IPS-18a (cell line): ENCODE results near the gene RERE.
"Not testable (repeated sequence)": the region's sequence is repeated elsewhere in the genome, so short reads cannot be mapped to it uniquely, and the experiment has no call there.

Experiments
- H3K27ac ChIP-seq: one replicate; pipeline ENCODE4 v1.5.1; 2013; ENCODE audit warnings: low read length
- H3K27me3 ChIP-seq: one replicate; pipeline ENCODE4 v1.6.1; 2013; ENCODE audit warnings: mild to moderate bottlenecking, low read length; ENCODE audit not compliant: control insufficient read depth, insufficient read depth
- H3K36me3 ChIP-seq: one replicate; pipeline ENCODE4 v1.6.1; 2013; ENCODE audit warnings: low read depth, low read length; ENCODE audit not compliant: control insufficient read depth
- H3K4me1 ChIP-seq: one replicate; pipeline ENCODE4 v1.6.1; 2013; ENCODE audit warnings: low read depth, low read length; ENCODE audit not compliant: control insufficient read depth
- H3K4me3 ChIP-seq: one replicate; pipeline ENCODE4 v1.5.1; 2013; ENCODE audit warnings: low read length
- H3K9ac ChIP-seq: one replicate; pipeline ENCODE4 v1.6.1; 2013; ENCODE audit warnings: mild to moderate bottlenecking, low read length, moderate library complexity
- H3K9me3 ChIP-seq: one replicate; pipeline ENCODE4 v1.6.1; 2013; ENCODE audit warnings: low read depth, low read length; ENCODE audit not compliant: control insufficient read depth

The RERE gene

GRCh38 chr1:8448505-8448904 is 368.9 kb downstream of the RERE start:
- not testable (repeated sequence) for H3K4me3 ChIP-seq, H3K27me3 ChIP-seq, H3K9me3 ChIP-seq, H3K27ac ChIP-seq, H3K9ac ChIP-seq, H3K36me3 ChIP-seq
- H3K4me1 ChIP-seq: peaks cover 23% of the 10 kb centered on the region

- no peaks in the 10 kb centered on the region for H3K36me3 ChIP-seq
- H3K27ac ChIP-seq: no peak overlapping the region
- H3K27me3 ChIP-seq: no peaks in the 10 kb centered on the region
- peaks cover 26% of the 10 kb centered on the region for H3K4me1 ChIP-seq
- no peaks in the 10 kb centered on the region for H3K9me3 ChIP-seq
- no peak overlapping the region for H3K9ac ChIP-seq
- H3K4me3 ChIP-seq: no peak overlapping the region
Measured at GRCh38 chr1:8447616-8448150, 369.8 kb downstream of the RERE start.

- not testable (repeated sequence) for H3K9me3 ChIP-seq, H3K4me3 ChIP-seq
Measured at GRCh38 chr1:8446119-8446518, 371.3 kb downstream of the RERE start.

DNA sequence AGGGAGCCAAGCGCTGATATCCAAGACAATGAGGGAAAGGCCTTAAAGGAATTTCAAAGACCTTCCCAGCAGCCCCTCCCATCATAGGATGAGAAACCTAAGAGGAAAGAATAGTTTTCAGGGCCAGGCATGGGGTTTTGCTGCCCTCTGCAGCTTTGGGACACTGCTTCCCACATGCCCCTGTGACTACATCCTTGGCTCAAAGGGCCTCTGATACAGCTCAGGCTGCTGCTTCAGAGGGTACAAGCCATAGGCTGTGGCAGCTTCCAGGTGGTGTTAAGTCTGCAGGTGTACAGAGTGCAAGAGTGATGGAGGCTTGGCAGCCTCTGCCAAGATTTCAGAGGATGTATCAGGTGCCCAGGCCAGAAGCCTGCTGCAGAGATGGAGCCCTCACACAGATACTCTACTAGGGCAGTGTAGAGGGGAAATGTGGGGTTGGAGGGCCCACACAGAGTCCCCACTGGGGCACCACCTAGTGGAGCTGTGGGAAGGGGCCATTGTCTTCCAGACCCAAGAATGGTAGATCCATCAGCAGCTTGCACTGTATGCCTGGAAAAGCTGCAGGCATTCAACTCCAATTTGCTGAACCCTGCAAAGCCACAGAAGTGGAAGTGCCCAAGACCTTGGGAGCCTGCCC is 373.8 kb downstream of the RERE start:
- Histone ChIP-seq H3K9me3 (no peaks in the 10 kb centered on the region), H3K4me3 (no peak overlapping the region), H3K27ac (peak overlapping the region; percentile 52), H3K36me3 (no peaks in the 10 kb centered on the region), H3K27me3 (no peaks in the 10 kb centered on the region), H3K9ac (no peak overlapping the region), H3K4me1 (peaks cover 27% of the 10 kb centered on the region)

More at GRCh38 chr1:8446119-8446518, 371.3 kb downstream of the RERE start:
- not testable (repeated sequence) for H3K27me3 ChIP-seq, H3K27ac ChIP-seq, H3K36me3 ChIP-seq, H3K9ac ChIP-seq
- peaks cover 27% of the 10 kb centered on the region for H3K4me1 ChIP-seq

DNA sequence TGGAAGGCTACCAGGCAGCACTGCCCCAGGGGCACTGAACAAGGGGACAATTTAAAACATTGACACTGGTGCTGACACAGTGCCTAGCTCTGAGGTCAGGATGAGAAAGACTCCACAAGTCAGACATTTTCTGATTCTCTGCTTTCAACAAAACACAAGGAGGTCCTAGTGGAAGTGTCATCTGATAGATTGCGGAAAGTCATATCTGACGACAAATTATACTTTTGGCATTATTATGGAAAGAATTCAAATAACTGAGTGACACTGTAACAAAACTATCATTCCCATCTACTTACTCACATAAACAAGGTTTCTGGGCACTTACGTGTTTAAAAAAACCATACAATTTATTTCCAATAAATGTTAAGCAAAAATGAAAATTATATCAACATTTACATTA is 376.0 kb downstream of the RERE start:
- Histone ChIP-seq H3K9ac (no peak overlapping the region), H3K27ac (no peak overlapping the region), H3K4me1 (peaks cover 47% of the 10 kb centered on the region), H3K9me3 (no peaks in the 10 kb centered on the region), H3K27me3 (no peaks in the 10 kb centered on the region), H3K36me3 (no peaks in the 10 kb centered on the region), H3K4me3 (no peak overlapping the region)

DNA sequence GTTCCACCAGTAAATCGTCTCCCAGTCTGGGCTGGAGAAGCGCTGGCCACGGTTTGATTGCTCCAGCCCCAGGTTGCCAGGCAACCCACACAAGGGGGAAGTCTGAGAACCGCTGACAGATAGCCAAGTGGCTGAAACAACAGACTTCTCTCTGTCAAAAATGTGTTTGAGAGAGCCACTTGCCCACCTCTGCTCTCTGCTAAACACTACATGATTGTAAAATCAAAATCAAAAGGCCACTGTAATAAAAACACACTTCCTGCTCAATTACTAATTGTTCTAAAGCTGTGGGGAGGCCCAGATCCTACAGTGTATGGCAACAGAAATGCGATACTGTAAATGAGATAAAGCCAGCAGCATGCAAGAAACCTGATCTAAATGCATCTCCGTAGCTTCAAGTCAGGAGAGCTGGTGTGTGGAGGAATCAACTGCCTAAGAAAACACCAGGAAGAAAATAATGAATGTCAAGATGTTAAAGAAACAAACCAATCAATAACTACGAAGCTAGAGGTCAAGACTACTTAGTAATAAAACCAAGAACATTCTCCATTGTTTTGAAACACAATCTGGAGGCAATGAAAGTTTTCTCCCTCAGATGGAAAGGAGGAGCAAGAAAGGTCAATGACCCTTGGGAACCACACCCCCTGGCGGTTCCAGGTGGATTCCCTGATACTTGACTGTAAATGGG is 378.3 kb downstream of the RERE start:
- Histone ChIP-seq H3K4me3 (no peak overlapping the region), H3K9ac (peak overlapping the region; percentile 55), H3K4me1 (peaks cover 39% of the 10 kb centered on the region), H3K27ac (peak overlapping the region; percentile 86), H3K36me3 (no peaks in the 10 kb centered on the region), H3K9me3 (no peaks in the 10 kb centered on the region), H3K27me3 (no peaks in the 10 kb centered on the region)

DNA sequence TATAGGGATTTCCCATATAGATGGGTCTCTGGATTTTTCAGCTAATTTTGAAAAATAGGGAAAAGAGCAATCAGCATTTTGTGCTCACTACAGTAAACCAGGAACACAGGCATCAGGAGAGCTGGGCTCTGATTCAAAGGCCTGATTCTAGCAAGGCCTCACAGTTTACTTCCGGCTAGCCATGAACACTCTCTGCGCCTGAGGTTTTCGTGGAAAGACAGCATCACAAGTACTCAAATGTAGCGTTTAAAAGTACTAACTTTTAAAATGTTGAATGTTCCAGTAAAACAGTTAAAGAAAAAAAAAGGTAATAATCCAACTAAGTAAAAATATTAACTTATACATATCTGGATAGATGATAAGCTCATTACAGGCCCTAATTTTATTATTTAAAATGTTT is 379.0 kb downstream of the RERE start:
- H3K36me3 ChIP-seq: no peaks in the 10 kb centered on the region
- no peaks in the 10 kb centered on the region for H3K27me3 ChIP-seq
- peaks cover 32% of the 10 kb centered on the region for H3K4me1 ChIP-seq
- H3K4me3 ChIP-seq: no peak overlapping the region
- H3K27ac ChIP-seq: peak overlapping the region; percentile 86
- peak overlapping the region; percentile 55 for H3K9ac ChIP-seq
- H3K9me3 ChIP-seq: no peaks in the 10 kb centered on the region

- Histone ChIP-seq H3K9me3 (no peaks in the 10 kb centered on the region), H3K27me3 (no peaks in the 10 kb centered on the region), H3K4me3 (peak overlapping the region; percentile 28), H3K36me3 (no peaks in the 10 kb centered on the region), H3K9ac (peak overlapping the region; percentile 18), H3K4me1 (peaks cover 28% of the 10 kb centered on the region), H3K27ac (peak overlapping the region; percentile 49)
Measured at GRCh38 chr1:8437347-8437746, 380.1 kb downstream of the RERE start.

DNA sequence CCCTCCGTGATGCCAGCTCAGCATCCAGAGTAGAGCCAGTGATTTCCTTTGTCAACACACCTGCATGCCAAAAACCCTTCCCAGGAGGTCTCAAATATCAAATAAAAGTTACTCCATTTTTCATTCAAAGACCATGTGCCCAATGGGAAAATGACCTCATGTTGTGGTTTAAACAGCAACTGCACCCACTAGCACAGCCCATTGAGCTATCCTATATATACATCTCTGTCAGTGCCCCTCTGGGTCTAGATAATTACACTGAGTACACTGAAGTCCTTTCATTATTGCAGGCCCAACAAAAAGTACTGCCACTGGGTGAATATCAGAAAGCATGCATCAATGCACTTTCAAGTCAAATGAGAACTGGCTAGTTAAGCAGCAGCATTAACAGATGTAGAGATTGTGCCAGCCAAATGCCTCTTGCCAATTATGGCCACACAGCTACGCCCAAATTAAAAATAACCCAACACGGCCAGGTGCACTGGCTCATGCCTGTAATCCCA is 381.8 kb downstream of the RERE start:
- no peaks in the 10 kb centered on the region for H3K36me3 ChIP-seq
- H3K27me3 ChIP-seq: no peaks in the 10 kb centered on the region
- no peak overlapping the region for H3K4me3 ChIP-seq
- H3K9ac ChIP-seq: no peak overlapping the region
- H3K27ac ChIP-seq: no peak overlapping the region
- H3K9me3 ChIP-seq: no peaks in the 10 kb centered on the region
- peaks cover 33% of the 10 kb centered on the region for H3K4me1 ChIP-seq

DNA sequence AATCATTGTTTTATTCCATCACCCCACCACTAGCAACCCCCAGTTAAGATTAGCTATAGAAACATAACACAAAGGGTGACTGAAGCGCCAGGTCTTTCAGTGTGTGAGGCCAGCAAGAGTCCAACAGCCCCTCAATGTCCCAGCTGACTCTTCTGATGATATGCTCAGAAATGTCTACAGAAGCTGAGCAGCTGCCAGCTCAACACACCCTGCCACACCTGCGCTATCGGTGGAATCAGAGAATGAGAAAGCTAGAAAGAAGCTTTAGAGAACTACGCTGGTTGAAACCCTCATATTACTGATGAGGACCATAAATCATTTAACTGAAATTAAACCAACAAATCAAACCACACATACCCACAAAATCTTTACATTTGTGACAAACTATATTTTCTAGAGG is 383.3 kb downstream of the RERE start:
- no peaks in the 10 kb centered on the region for H3K9me3 ChIP-seq
- H3K9ac ChIP-seq: no peak overlapping the region
- no peak overlapping the region for H3K4me3 ChIP-seq
- H3K27me3 ChIP-seq: no peaks in the 10 kb centered on the region
- peaks cover 33% of the 10 kb centered on the region for H3K4me1 ChIP-seq
- H3K36me3 ChIP-seq: no peaks in the 10 kb centered on the region
- no peak overlapping the region for H3K27ac ChIP-seq

DNA sequence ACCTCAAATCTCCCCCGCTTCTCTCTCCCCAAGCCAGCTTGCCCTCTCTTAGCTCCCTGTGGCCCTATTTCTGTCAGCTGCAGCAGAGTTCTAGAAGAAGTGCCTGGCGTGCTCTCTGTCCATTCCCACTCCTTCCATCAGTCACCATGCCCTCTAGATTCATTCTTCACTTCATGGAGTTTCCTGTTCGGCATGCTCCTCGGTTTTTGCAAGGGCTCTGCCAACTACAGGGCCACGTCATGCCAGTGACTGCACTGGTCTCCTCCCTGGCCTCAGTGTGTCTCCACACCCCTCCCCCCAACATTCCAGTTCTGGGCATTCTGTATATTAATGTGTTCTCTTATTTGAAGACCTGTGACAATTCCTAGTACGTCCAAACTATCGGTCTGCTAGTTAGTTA is 385.7 kb downstream of the RERE start:
- no peak overlapping the region for H3K27ac ChIP-seq

GRCh38 chr1:8431019-8431418 is 386.4 kb downstream of the RERE start:
- no peak overlapping the region for H3K9ac ChIP-seq

More for the DNA sequence above, 385.7 kb downstream of the RERE start:
- Histone ChIP-seq H3K4me3 (no peak overlapping the region), H3K9ac (no peak overlapping the region), H3K4me1 (peaks cover 10% of the 10 kb centered on the region), H3K9me3 (no peaks in the 10 kb centered on the region), H3K36me3 (no peaks in the 10 kb centered on the region), H3K27me3 (no peaks in the 10 kb centered on the region)

More at GRCh38 chr1:8431019-8431418, 386.4 kb downstream of the RERE start:
- Histone ChIP-seq H3K4me3 (no peak overlapping the region), H3K36me3 (no peaks in the 10 kb centered on the region), H3K4me1 (peaks cover 8% of the 10 kb centered on the region), H3K27me3 (no peaks in the 10 kb centered on the region), H3K9me3 (no peaks in the 10 kb centered on the region), H3K27ac (no peak overlapping the region)
